Activated CD4-positive, alpha-beta T cell treated with anti-CD3 and anti-CD28 coated beads, Interleukin-2, amount 50 U/mL, for 48 hours (primary cell): Measurements from ENCODE around the gene ARL6IP4.
"Not testable (repeated sequence)": the region's sequence is repeated elsewhere in the genome, so short reads cannot be mapped to it uniquely, and the experiment has no call there.

ENCODE experiments used
- DNase-seq, 2 experiments: peaks; one replicate each; pipeline ENCODE4 v3.0.0-alpha.2; 2020

The ARL6IP4 gene

DNA sequence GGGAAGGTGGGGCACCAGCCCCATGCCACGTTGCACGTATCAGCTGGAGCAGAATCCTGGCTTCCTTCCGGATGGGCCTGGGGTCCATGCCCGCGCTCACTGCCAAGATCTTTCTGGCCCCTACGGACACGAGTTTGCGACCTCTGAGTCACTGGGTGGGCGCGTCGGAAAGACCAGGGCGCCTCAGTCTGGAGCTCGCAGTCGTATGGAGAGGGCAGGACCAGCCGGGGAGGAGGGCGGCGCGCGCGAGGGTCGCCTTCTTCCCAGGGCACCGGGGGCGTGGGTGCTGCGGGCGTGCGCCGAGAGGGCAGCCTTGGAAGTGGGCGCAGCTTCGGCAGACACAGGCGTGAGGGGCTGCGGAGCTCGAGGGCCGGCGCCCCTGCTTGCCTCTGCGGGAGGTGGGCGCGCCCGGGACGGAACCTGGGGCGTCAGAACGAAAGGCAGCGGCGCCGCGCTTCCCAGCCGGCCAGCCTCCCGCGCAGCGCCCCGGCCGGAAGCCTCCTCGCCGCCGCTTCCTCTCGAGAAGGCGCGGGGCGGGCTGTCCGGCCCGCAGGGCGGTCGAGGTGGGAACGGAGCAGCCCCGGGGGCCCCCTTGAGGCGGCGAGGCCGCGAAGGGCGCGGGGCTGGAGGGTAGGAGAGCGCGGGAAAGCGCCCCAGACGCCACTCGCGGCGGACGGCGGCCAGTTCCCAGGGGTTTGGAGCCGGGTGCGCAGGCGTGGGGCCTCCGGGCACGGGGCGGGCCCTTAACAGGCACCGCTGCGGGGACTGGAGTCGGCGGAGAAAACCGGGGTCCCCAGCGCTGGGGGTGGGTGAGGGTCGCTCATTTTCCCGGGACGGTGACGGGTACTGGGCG lies at the start of gene ARL6IP4:
Gene ARL6IP4, plus strand, starts transcription at position 499 of the 853 bp plus-strand sequence. CDS start 459 bp downstream, outside the sequence.
- peak; percentile 68 to 72 for DNase-seq

- DNase-seq, result no peak
These were observed 48.3 kb upstream of the ARL6IP4 start for GRCh38 chr12:122932207-122932606.

DNA sequence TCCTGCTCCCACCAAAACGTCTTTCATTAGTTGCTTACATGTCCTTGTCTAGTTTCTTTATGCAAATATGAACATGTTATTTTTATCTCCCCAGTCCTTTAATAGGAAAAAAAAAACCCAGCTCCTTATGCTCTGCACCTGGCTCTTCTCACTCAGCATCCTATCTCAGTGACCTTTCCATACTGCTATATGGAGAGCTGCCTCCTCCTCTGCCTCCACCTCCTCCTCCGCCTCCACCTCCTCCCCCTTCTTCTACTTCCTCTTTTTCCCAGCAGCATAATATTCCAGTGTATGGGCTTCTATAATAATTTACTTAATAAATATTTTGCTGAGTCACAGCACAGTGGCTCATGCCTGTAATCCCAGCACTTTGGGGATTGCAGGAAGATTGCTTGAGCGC lies 45.8 kb upstream of the ARL6IP4 start:
- DNase-seq, result no peak

DNA sequence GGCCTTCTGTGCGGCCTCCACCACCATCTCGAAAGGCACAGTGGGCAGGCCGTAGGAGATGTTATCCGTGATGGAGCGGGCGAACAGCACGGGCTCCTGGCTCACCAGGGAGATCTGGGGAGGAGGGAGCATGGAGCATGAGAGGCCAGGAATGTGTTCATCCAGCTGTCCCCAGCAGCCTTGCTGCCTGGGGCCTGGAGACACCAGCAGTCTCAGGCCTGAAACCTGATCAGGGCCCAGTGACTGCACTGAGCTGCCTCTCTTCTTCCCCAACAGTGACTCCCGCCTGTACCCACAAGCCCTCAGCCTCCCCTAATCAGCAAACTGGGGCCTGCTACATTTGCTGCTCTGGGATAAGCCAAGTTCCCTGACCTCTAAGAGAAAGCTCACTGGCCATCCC lies 45.2 kb upstream of the ARL6IP4 start:
- DNase-seq, result no peak

DNA sequence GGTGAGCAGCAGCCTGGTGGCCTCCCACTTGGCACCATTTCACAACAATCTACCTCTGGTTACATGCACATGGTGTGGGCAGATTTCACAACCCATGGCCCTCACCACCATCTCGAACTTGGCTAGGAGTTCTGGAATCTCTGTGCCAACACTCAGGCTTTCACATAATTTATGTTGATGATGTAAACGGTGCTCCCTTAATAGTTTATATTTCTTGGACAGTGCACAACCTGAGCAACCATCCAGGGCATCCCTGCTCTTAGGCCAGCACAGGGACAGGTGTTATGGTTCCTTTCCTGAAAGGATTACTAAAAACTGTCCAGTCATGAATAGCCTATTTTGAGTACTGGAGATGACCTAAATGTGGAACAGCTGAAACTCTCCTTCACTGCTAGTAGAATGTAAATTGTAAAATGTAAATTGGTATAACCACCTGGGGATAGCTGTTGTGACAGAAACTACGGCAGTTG lies 42.8 kb upstream of the ARL6IP4 start:
- no peak for DNase-seq

DNA sequence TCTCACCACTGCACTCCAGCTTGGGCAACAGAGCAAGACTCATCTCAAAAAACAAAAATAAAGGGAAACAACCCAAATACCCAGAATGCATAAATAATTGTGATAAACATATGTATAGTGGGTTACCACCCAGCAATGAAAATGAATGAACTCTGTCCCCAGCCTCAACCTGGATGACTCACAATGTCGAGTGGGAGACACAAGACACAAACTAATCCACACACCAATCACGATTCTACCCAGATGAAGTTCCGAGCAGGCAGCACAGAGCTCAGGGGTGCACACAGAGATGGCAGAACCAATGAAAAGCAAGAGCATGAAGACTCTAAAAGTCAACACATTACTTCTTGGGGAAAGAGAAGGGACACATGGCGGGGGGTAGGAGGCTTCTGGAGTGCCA lies 41.4 kb upstream of the ARL6IP4 start:
- DNase-seq, result no peak

DNA sequence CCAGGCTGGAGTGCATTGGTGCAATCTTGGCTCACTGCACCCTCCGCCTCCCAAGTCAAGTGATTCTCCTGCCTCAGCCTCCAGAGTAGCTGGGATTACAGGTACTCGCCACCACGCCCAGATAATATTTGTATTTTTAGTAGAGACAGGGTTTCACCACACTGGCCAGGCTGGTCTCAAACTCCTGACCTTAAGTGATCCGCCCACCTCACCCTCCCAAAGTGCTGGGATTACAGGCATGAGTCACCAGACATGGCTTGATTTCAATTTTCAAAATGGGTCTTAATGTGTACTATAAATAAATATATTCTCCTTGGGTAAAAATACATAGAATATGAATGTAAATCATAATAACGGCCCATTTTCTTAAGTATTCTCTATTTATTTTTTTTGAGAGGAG lies 39.1 kb upstream of the ARL6IP4 start:
- not testable (repeated sequence) for DNase-seq

GRCh38 chr12:122942637-122943036 lies 37.8 kb upstream of the ARL6IP4 start:
- DNase-seq, result no peak

- DNase-seq, result no peak
These were observed 37.3 kb upstream of the ARL6IP4 start for GRCh38 chr12:122943196-122943595.

DNA sequence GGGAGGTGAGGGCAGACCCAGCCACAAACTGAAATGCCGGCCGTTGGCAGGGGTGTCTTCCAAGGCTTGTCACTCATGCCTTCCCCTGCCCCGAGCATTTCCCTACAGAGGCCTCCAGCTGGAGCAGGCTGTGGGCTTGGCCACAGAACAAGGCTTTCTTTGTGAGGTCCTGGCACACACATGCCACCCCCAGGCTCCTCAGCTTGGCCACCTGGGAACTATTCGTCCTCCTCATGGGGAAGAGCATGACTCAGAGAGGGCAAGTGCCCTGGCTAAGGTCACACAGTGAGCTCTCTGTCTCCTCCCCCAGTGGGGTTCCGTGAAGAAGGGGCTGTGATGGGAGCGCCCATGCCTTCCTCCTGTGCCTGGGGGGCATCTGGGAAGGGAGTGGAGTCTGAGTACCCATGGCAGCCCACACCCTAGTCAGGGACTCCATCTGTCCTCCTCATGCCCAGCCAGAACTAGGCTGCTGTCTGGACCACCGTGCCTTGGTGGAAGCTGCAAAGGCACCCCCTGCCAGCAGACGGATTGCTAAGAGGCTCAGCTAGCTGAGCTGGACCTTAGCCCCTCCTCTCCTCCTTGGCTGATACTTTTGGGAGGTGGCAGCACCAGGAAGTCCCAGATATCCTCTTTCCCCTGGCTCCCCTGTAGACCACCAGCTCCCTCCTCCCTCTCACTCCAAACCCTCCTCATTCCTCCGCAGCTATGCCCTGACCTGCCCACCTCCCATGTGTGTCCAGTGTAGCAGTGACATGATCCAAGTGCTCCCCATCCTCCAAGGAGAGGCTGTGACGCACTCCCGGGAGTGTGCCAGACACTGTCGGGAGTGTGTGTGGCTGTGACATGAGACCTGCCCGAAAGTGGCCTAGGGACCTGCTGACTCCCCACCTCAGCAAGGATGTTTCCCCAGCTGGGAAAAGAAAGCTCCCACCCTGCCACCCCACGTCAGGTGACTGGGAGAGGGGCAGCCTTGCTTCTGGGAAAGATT lies 35.6 kb upstream of the ARL6IP4 start:
- no peak for DNase-seq

DNA sequence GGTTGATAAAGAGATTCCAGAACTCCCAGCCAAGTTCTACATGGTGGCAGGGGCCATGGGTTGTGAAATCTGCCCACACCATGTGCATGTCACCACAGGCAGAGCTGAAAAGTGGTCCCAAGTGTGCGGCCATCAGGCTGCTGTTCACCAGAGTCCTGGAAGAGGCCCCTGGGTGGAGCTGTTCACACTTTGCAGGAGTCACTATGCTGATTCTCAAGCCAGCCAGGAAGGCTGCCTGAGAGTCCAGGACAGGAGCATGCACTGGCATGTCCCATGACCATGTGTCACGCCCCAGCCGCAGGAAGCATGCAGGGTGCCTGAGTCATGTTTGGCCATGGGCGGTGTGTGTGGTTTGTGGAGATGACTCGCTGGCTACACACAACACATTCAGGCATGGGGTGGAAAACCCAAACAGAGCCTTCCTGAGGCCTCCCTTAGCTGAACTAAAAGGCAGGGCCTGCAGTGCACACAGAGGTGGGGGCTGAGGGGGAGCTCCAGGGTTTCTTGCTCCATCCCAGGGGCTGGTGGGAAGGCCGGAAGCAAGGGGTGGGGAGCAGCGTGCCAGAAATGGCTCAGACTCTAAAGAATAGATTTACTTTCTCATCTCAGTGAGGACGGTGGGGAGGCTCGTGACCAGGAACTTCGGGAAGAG lies 33.7 kb upstream of the ARL6IP4 start:
- DNase-seq, result peak; percentile 89 to 91

DNA sequence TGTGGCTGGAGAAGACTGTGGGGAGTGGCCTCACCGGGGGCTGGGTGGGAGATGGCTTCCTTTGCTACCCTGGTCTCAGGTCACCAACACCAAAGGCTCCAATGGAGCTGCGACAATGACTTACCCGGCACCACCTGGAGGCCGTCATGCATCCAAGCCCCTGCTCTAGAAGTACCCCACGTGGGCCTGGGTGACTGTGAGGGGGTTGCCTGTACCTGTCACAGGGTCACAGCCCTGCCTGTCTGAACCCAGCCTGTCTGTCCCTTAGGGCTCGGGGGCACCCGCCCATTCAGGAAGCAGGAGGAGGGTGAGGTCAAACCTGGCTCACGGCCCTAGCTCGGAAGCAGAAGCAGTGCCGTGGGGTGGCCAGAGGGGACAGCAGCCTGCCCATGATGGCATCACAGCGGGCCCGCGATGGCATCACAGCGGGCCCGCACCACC lies 33.1 kb upstream of the ARL6IP4 start:
- DNase-seq, result no peak

DNA sequence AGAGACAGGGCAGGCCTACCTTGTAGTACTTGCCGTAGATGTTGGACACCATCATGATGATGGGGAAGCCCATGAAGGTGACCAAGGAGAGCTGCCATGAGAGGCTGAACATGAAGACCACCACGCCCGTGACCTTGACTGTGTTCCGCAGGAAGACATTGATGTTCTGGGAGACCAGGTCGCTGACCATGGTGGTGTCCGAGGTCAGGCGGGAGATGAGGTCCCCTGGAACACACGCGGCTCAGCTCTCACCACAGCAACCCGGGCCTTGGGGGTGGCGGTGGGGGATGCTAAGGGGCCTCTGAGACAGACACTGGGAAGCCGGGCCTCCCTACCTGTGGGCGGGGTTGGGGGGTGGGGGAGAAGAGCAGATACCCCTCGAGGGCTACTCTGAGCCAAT lies 31.9 kb upstream of the ARL6IP4 start:
- DNase-seq, result no peak

GRCh38 chr12:122949405-122949804 lies 31.1 kb upstream of the ARL6IP4 start:
- DNase-seq, result no peak

DNA sequence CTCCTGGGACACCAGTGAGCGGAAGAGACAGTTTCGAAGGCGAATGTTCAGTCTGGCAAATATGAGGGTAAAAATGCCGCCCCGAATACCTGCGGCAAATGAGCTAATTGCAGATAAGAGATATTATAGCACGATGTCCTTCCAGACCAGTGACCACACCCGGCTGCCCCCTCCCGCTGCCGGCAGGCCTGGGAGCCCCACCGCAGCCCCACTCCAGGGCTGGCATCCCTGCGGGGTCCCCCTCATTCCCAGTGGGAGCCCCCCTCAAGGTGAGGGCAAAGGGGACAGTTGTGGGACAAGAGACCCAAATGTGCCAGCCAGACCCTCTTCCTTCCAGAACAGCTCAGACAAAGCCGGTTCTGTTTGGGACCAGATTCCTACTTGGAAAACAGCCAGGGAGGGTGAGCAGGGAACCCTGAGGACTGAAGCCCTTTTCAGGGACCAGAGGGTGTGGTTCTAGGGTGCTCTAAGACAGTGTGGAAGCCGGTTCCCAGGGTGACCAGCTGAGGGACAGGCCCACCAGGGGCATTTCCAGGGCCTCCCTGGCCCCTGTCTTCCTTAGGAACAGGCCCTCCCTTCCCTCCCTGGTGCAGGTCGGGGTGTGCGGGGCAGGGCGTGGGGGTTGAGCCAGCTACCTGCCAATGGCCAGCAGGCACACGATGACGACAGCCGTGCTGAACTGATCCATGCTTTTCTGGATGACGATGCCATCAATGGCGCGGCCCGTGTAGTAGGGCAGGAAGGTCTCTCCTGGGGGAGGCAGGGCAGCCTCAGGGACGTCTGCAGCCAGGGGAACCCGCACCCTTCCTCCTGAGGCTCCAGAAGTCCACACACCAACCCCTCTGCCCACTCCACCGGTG lies 30.4 kb upstream of the ARL6IP4 start:
- DNase-seq, result no peak

DNA sequence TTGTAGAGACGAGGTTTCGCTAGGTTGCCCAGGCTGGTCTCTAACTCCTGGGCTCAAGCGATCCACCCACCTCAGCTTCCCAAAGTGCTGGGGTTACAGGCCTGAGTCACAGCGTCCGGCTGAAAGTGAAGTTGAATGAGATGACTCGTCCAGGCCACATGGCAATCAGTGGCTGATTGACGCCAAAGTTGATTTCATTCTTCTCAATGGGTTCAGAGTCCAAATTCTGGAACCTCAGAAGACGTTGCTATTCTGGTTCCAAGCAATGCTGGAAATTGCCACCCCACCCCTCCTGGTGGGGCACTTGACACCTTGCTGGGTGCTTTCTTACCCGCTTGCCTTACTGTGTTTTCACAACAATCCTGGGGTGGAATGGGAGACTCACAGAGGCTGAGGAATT lies 29.1 kb upstream of the ARL6IP4 start:
- no peak for DNase-seq

DNA sequence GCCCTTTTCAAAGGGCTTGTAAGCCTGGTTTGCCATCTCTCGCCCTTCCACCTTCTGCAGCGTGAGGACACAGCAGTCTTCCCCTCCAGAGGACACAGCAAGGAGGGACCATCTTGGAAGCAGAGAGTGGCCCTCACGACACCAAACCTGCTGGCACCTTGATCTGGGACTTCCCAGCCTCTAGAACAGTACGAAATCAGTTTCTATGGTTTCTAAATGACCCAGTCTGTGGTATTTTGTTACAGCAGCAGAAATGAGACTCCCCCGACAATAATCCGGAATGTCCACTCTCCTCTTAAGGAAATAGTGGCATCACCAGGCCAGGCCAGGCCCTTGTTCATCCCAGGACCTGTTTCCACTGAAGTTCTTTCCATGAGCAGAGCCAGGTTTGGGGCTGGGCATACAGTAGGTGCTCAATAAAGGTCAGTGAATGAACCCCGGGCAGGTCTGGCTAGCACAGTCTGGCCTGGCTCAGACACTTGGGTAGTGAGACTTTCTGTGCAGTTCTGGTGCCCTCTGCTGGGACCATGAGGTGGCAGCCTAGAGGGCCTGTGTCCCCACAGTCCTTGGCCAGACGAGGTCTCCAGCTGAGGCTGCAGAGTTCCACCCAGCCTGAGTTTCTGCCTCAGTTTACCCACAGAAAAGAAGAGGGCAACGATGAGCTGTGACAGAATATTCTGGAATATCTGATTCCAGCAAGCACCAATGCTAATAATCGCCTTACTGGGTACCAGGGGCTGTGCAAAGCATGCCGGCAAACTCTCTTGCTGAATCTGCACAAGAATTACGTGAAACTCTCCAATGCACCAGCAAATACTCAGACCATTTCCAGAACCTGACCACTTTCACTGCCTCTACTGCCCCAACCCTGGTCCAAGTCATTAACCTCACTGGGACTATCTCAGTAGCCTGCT lies 28.2 kb upstream of the ARL6IP4 start:
- DNase-seq, result peak; percentile 74 to 81

- DNase-seq, result no peak
These were observed 25.3 kb upstream of the ARL6IP4 start for GRCh38 chr12:122955156-122955555.

DNA sequence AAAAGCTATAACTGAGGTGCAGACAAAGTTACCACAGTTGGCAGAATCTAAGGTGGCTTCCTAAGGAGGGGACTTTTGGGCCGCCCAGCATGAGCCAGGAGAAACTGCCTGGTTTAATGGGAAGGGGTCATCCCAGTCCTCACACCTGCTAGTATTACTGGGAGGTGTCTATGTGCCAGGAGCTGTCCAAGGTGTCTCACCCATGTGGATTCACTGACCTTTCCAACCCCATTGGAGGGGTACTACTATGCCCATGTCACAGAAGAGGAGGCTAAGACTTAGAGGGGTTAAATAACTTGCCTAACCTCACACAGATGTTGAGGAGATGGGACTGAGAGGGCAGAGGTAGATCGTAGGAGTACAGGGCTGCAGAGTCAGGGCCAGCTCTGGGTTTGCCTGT lies 24.4 kb upstream of the ARL6IP4 start:
- no peak for DNase-seq

DNA sequence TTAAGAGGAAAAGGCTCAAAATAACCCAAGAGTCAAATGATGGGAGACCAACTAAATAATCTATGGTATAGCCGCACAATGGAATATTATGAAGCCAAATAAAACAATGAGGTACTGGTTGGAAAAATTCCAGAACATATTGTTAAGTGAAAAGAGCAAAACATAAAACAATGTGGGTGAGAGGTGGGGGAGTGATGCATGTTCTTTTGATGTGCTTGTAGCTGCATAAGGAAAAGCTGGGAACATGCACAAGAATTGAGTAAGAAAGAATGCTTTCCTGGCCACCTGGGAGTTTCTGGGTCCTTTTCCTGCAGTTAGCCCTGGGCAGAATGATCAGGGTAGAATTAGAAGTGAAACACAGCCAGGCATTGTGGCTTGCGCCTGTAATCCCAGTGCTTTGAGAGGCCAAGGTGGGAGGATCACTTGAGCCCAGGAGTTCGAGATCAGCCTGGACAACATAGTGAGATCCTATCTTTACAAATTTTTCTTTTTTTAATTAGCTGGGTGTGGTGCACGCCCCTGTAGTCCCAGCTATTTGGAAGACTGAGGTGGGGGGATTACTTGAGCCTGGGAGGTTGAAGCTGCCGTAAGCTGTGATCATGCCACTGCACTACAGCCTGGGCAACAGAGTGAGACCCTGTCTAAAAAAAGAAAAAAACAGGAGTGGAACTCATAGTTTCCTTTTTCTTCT lies 22.1 kb upstream of the ARL6IP4 start:
- DNase-seq, result no peak
